HG03196 (cell line): ENCODE results near the gene MYOM1.
"Not testable (repeated sequence)": the region's sequence is repeated elsewhere in the genome, so short reads cannot be mapped to it uniquely, and the experiment has no call there.

Experiments used
- ATAC-seq: cut with Tn5 transposase; IDR thresholded peaks from one replicate; pipeline ENCODE4 v1.9.1; 2021; ENCODE audit not compliant: unreplicated experiment

The MYOM1 gene

DNA sequence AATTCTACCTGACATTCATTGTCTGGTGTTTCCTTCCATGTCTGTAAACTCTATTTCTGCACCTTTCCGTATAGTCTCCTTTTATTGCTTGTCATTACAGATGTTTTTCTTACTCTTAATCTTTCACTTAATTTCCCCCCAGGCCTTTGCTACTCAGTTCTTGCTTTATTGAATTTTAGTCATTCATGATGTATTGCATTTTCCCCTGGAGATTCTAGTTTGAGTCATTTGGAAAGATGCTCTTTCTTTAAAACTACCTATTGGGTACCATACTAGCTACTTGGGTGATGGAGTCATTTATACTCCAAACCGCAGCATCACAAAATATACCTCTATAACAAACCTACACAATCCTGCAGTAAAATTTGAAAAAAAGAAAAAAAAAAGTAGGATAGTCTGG lies 179.6 kb downstream of the MYOM1 start:
- no peak for ATAC-seq

DNA sequence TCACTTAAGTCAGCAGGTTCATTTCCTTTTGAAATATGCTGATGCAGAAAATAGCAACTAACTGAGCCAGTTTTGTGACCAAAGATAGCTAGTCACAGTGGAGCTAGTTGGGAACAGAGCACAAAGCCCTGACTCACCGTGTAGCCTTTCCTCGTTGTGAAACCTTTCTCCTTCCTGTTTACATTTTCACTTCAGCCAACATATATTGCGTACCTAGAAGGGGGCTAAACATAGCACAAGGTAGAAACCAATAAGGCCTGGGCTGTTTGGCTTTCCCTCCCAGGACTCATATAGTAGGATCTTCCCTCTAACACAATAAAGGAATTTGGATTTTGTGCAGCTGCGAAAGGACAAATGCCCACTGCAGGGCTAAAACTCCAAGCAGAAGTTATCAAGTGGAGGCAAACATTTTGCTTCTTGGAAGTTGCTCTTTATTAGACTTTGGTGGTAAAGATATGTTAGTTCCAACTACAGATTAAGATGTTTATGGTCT lies 182.3 kb downstream of the MYOM1 start:
- ATAC-seq: peak; percentile 98

DNA sequence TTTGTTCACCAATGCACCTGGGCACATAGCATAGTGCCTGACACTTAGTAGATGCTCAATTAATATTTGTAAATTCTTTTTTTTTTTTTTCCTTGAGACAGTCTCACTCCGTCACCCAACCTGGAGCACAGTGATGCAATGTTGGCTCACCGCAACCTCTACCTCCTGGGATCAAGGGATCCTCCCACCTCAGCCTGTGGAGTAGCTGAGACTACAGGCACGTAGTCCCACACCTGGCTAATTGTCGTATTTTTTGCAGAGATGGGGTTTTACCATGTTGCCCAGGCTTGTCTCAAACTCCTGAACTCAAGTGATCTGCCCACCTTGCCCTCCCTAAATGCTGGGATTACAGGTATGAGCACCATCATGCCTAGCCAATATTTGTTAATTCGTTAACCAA lies 183.7 kb downstream of the MYOM1 start:
- ATAC-seq: no peak

DNA sequence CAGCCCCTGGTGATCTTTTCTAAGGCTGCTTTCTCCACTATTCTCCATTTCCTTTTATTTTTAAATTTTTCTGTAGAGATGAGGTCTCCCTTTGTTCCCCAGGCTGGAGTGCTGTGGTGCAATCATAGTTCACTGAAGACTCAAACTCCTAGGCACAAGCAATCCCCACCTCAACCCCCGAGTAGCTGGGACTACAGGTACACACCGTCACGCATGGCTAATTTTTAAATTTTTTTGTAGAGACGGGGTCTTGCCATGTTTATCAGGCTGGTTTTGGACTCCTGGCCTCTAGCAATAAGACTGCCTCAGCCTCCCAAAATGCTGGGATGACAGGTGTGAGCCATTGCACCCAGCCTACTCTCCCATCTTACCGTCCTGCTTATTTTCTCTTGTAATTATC lies 184.1 kb downstream of the MYOM1 start:
- no peak for ATAC-seq

DNA sequence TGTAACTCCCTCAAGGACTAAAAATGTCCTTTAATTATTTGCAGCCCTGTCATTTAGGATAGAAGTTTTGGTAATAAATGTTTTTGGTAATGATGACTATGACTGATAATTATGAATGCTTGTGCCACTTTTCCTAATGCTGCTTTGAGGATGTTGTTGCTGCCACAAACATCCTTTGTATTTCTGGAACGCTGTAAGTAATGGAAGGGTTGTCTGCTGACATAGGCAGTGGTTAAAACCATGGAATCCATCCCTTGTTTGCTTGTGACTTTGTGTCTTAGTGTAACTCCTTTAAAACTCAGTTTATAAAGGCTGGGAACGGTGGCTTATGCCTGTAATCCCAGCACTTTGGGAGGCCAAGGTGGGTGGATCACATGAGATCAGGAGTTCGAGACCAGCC lies 187.0 kb downstream of the MYOM1 start:
- no peak for ATAC-seq

DNA sequence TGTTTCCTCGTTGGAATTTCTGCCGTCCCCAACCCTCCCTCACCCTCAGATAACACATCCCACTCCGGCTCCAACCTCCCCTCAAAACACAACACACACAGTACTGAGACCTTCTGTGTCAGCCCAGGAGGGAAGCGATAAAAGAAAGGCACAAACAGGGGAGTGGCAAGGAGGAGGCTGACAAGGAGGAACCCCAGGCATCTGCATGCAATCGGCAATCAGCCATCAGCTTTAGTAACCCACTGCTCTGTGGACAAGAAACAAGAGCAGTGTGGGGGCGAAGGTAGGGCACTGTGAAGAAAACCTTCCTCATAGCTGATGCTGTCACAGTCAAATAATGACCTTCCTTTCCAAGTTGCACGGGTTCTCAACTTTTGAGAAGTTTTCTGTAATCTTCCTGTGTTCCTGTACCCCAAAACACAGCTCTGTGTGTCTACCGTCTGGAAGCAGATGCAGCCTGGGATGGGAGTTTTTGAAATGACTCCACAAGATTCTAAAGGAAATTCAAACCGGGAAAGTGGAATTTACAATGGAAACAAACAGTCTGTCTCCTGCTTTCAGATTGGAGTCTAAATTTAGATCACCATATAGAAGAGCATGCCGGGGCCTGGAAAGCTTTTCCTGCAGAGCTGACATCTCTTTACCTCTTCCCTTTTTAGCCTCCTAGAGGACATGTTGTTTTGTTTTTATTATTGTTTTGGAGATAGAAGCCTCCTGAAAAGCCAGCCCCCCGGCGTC lies 190.4 kb downstream of the MYOM1 start:
- ATAC-seq: no peak

DNA sequence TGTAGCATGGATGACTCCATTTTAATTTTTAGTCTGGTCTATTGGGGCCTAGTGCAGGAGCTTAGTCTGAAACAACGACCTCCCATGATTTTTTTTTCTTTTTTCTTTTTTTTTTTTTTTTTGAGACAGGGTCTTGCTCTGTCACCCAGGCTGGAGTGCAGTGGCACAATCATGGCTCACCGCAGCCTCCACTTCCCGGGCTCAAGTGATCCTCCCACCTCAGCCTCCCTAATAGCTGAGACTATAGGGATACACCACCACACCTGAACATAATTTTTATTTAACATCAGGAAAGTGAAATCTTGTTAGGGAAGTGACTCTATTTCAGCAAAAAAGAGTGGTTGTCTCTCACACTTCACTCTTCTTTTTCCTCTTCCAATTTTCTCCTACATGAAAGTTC lies 191.7 kb downstream of the MYOM1 start:
- not testable (repeated sequence) for ATAC-seq

DNA sequence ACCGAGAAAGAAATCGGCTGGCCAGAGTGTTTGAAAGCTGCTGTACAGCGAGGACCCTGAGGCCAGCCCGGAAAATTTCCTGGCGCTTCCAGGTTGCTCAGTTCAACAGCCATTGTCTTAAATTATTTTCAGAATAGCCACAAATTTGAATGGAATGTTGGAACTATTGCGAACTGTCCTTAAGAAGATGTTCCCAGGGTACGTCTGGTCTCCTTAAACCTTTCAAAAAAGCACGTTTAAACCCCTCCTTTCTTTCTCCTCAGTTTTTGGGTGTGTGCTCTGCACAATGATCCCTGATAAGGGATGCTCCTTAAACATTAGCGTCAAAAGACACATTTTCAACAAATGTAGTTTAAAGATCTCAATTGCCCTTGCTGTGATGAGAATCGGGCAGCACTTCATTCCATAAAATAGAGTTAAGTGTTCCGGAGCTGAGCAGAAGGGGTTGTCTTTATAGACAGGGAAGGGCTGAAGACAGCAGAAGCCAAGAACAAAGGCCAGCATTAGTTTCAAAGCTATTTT lies 192.3 kb downstream of the MYOM1 start:
- ATAC-seq: no peak

DNA sequence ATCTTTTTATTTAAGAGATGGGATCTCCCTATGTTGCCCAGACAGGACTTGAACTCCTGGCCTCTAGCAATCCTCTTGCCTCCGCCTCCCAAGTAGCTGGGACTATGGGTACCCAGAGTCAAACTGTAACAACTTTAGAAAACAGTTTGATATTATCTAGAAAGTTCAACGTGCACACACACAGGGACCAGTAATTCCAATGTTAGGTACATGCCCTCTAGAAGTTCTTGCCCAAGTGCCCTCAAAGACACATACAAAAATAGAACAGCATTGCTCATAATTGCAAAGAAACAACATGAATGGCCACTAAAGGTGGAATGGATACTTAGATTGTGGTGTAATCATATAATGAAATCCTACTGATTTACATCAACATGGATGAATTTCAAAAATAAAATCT lies 194.2 kb downstream of the MYOM1 start:
- ATAC-seq: no peak

DNA sequence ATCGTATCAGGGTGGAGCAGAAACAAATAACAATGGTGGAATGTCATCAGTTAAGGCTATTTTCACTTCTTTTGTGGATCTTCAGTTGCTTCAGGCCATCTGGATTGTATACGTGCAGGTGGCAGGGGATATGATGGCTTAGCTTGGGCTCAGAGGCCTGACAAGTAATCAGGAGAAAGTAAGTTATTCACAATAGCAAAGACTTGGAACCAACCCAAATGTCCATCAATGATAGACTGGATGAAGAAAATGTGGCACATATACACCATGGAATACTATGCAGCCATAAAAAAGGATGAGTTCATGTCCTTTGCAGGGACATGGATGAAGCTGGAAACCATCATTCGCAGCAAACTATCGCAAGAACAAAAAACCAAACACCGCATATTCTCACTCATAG lies 196.2 kb downstream of the MYOM1 start:
- not testable (repeated sequence) for ATAC-seq
